ENCODE measurements around the gene GUCY1A1. TPM values are rescaled to one million over a fixed set of nuclear protein-coding genes. Genes with fewer than 3 reads are reported as not detected.

GUCY1A1 gene
- total RNA-seq, 1 donor from 2014 or later: 4.9 TPM

- ATAC-seq: no peak
- no peak for DNase-seq (ENCODE audit: low spot score)
These were observed 67.4 kb downstream of the GUCY1A1 start for GRCh38 chr4:155734065-155734464.

- ATAC-seq (no peak), DNase-seq (ENCODE audit: low spot score) (no peak)
These were observed 68.3 kb downstream of the GUCY1A1 start for GRCh38 chr4:155734951-155735350.

GRCh38 chr4:155735496-155735895 is 68.8 kb downstream of the GUCY1A1 start:
- no peak for ATAC-seq
- no peak for DNase-seq (ENCODE audit: low spot score)

GRCh38 chr4:155738548-155738947 is 71.9 kb downstream of the GUCY1A1 start:
- ATAC-seq (no peak), DNase-seq (ENCODE audit: low spot score) (no peak)

GRCh38 chr4:155741546-155741945 is 74.9 kb downstream of the GUCY1A1 start:
- DNase-seq (ENCODE audit: low spot score): no peak
- ATAC-seq: no peak

- ATAC-seq (no peak), DNase-seq (ENCODE audit: low spot score) (no peak)
These were observed 75.8 kb downstream of the GUCY1A1 start for GRCh38 chr4:155742310-155743015.

GRCh38 chr4:155745984-155746383 is 79.3 kb downstream of the GUCY1A1 start:
- ATAC-seq (no peak), DNase-seq (ENCODE audit: low spot score) (no peak)

- ATAC-seq: no peak
These were observed 81.4 kb downstream of the GUCY1A1 start for GRCh38 chr4:155748039-155748438.

GRCh38 chr4:155749041-155749440 is 82.4 kb downstream of the GUCY1A1 start:
- no peak for DNase-seq (ENCODE audit: low spot score)
- no peak for ATAC-seq

More at GRCh38 chr4:155748039-155748438, 81.4 kb downstream of the GUCY1A1 start:
- DNase-seq (ENCODE audit: low spot score): no peak

- DNase-seq (ENCODE audit: low spot score): no peak
These were observed 84.9 kb downstream of the GUCY1A1 start for GRCh38 chr4:155751569-155751968.

GRCh38 chr4:155757745-155758265 is 91.2 kb downstream of the GUCY1A1 start:
- ATAC-seq (no peak), DNase-seq (ENCODE audit: low spot score) (no peak)

More at GRCh38 chr4:155751569-155751968, 84.9 kb downstream of the GUCY1A1 start:
- no peak for ATAC-seq

GRCh38 chr4:155758481-155759371 is 92.1 kb downstream of the GUCY1A1 start, which contains the start of gene GUCY1B1:
Gene GUCY1B1, plus strand, starts transcription at chr4:155759021. Its CDS starts 120 bp downstream, at chr4:155759141.
- DNase-seq (ENCODE audit: low spot score): peak; percentile 88
- peak; percentile 96 for ATAC-seq

GRCh38 chr4:155759372-155760252 is 93.0 kb downstream of the GUCY1A1 start:
- ATAC-seq (peak; percentile 61), DNase-seq (ENCODE audit: low spot score) (peak; percentile 54)

GRCh38 chr4:155761047-155761446 is 94.4 kb downstream of the GUCY1A1 start:
- DNase-seq (ENCODE audit: low spot score) (no peak), ATAC-seq (no peak)

GRCh38 chr4:155761916-155762315 is 95.3 kb downstream of the GUCY1A1 start:
- DNase-seq (ENCODE audit: low spot score) (no peak), ATAC-seq (no peak)

GRCh38 chr4:155762334-155762733 is 95.7 kb downstream of the GUCY1A1 start:
- DNase-seq (ENCODE audit: low spot score) (no peak), ATAC-seq (no peak)

- ATAC-seq: no peak
- no peak for DNase-seq (ENCODE audit: low spot score)
These were observed 96.9 kb downstream of the GUCY1A1 start for GRCh38 chr4:155763551-155763950.

GRCh38 chr4:155765149-155765548 is 98.5 kb downstream of the GUCY1A1 start:
- ATAC-seq (no peak), DNase-seq (ENCODE audit: low spot score) (no peak)

- no peak for ATAC-seq
These were observed 100.0 kb downstream of the GUCY1A1 start for GRCh38 chr4:155766622-155767021.

GRCh38 chr4:155768370-155768769 is 101.7 kb downstream of the GUCY1A1 start:
- ATAC-seq: no peak

More at GRCh38 chr4:155766622-155767021, 100.0 kb downstream of the GUCY1A1 start:
- no peak for DNase-seq (ENCODE audit: low spot score)

More at GRCh38 chr4:155768370-155768769, 101.7 kb downstream of the GUCY1A1 start:
- no peak for DNase-seq (ENCODE audit: low spot score)
